ENCODE results near the gene UFC1.

UFC1 gene

DNA sequence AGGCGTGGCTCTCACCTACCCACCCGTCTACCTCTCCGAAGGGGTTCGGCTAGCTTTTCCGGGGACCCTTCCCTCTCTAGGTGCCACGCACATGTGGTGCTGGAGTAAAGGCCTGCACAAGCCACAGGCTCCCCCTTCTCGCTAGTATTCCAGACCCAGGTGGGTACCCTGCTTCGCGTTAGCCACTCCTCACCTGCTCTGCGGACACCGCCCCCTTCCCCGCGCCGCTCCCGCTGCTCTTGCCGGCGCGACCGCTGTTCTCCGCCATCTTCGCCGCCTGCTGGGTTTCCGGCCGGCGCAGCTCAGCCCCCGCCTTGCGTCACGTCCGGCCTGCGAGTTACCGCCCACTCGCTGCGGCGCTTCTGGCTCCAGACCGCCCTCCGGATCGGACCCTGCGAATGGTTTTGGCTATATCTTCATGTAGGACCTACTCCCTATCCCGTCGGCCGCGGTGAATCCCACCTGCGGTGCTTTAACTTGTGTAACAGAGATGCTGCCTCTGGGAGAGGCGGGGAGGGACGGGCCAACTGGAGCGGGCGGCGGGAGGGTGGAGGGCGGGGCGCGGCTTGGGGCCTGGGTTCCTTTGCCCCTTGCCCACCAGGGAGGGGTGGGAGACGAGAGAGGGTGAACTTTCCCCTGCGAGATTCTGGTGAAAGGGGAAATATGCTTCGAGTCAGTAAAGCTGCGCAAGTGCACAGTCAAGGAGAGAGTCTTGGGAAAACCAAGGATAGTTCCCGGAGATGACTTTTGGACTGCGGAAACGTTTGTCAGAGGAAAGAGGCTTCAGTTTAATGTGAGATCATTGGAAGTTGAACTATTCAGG is 35.8 kb upstream of the UFC1 start, which contains the start of the genes NIT1 and PFDN2:
TSS of gene NIT1 (plus strand) at position 347 of the 823 bp plus-strand sequence. CDS start at position 419, 72 bp downstream.
TSS of gene PFDN2 (minus strand) at position 279 of the 823 bp plus-strand sequence. CDS start at position 268, 11 bp downstream.
- FAIRE-seq (no peak), DNase-seq (ENCODE audit: insufficient read length, low spot score) (peak; percentile 92)
- no peak for TF ChIP-seq CTCF (IDR thresholded peaks at IDR 0.05; ENCODE audit: insufficient read depth, missing control alignments)

GRCh38 chr1:161119092-161119903 is 34.5 kb upstream of the UFC1 start:
- no peak for DNase-seq (ENCODE audit: insufficient read length, low spot score)
- TF ChIP-seq CTCF (IDR thresholded peaks at IDR 0.05; ENCODE audit: insufficient read depth, missing control alignments) = peak; percentile 21
- FAIRE-seq = no peak

DNA sequence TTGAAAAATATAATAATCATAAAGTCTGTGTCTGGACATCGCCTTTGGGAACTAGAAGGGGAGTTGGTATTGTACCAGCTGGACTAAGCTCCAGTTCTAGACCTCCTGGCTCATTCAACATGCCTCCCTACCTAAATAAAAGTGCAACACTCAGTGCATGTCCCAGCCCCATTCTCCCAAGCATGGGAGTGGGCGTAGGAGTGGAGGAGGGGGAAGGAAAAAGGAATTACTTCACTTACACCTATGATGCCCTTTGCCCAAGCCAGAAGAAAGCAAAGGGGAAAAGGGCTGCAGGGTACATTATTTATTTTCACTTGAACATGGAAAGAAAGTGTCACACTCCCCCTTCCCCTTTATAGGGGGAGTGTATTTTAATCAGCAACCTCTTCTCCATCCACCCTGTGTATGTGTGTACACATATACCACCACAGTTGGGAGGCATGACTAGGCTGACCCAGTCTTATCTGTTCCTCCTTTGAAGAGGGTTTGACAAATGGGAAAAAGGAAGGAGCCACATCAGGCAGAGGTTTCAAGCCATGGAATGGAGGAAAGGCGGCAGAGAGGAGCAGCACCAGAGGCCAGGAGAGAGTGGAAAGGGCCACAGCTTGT is 32.6 kb upstream of the UFC1 start:
- TF ChIP-seq CTCF (IDR thresholded peaks at IDR 0.05; ENCODE audit: insufficient read depth, missing control alignments) = no peak
- DNase-seq (ENCODE audit: insufficient read length, low spot score) (no peak), FAIRE-seq (no peak)

- no peak for DNase-seq (ENCODE audit: insufficient read length, low spot score)
- no peak for TF ChIP-seq CTCF (IDR thresholded peaks at IDR 0.05; ENCODE audit: insufficient read depth, missing control alignments)
- FAIRE-seq = no peak
Measured at GRCh38 chr1:161121834-161122233, 31.9 kb upstream of the UFC1 start.

- no peak for TF ChIP-seq CTCF (IDR thresholded peaks at IDR 0.05; ENCODE audit: insufficient read depth, missing control alignments)
- FAIRE-seq (no peak), DNase-seq (ENCODE audit: insufficient read length, low spot score) (no peak)
Measured at GRCh38 chr1:161122967-161123366, 30.8 kb upstream of the UFC1 start.

DNA sequence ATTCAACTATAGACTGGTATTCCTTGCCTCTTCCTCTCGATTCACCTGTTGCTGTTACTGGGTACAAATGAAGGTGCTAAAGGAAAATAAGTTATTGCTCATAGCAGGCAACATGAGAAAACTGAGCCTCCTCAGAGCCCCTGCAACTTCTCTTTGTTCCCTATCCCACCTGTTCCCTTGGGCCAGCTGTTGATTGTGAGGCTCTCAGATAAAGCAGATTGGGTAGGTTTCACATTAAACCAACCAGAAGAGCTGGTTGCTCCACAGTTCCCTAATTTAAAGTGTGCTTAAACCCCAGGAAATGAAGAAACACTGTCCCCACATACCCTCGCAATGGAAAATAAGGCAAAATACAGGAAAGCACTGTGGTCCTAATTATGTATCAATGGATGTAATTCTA is 26.1 kb upstream of the UFC1 start:
- no peak for DNase-seq (ENCODE audit: insufficient read length, low spot score)
- TF ChIP-seq CTCF (IDR thresholded peaks at IDR 0.05; ENCODE audit: insufficient read depth, missing control alignments) = no peak
- FAIRE-seq = no peak
